ENCODE results near the gene SAMD13.

Gene SAMD13

DNA sequence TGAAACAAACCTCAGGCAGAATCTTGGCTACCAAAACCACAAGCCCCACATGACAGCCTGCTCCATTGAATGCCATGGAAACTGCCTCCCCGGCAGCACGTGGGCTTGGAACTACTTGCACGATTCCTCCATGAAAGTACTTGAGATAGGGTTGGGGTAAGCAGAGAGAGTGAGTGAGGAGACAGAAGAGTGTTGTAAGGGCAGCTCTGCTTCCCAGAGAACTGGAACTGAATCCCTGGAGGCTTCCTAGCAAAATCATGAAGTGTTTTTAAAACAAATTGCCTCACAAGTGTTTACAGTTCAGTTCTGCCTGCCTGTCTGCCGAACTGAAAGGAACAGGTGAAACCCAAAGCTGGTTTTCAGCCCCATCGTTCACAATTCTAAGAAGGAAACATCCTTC is 61.5 kb downstream of the SAMD13 start:
- H3K36me3 Mint-ChIP-seq (ENCODE audit: low read depth) = no peaks in the 10 kb centered on the region

DNA sequence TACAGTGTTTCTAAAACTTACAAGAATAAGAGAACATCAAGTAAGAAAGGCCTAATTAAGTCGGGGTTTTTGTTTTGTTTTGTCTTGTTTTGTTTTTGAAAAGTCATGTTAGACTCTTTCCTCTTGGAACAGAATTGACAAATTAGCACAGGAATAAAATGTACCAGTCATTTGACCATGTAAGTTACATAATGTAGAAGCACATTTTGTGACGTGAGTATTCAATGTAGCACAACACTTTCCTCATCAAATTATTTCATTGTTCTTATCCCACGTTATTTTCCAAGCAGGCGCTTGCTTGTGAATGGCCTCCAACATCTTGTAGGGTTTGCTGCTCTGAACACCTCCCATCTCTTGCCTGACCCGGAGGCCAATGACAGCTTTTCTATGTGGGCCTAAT is 62.1 kb downstream of the SAMD13 start:
- no peaks in the 10 kb centered on the region for H3K4me1 Mint-ChIP-seq (ENCODE audit: low read depth)
- no peak for DNase-seq (ENCODE audit: low spot score)
- H3K36me3 Mint-ChIP-seq (ENCODE audit: low read depth) = no peaks in the 10 kb centered on the region
- H3K9me3 Mint-ChIP-seq = no peaks in the 10 kb centered on the region
- H3K27me3 Mint-ChIP-seq (ENCODE audit: low read depth) = no peaks in the 10 kb centered on the region
- no peak overlapping the region for H3K4me3 Mint-ChIP-seq
- no peak overlapping the region for H3K27ac Mint-ChIP-seq

More for the DNA sequence above, 61.5 kb downstream of the SAMD13 start:
- DNase-seq (ENCODE audit: low spot score) = no peak
- Mint-ChIP-seq H3K4me1 (ENCODE audit: low read depth) (no peaks in the 10 kb centered on the region), H3K27me3 (ENCODE audit: low read depth) (no peaks in the 10 kb centered on the region), H3K9me3 (no peaks in the 10 kb centered on the region), H3K4me3 (no peak overlapping the region), H3K27ac (no peak overlapping the region)

DNA sequence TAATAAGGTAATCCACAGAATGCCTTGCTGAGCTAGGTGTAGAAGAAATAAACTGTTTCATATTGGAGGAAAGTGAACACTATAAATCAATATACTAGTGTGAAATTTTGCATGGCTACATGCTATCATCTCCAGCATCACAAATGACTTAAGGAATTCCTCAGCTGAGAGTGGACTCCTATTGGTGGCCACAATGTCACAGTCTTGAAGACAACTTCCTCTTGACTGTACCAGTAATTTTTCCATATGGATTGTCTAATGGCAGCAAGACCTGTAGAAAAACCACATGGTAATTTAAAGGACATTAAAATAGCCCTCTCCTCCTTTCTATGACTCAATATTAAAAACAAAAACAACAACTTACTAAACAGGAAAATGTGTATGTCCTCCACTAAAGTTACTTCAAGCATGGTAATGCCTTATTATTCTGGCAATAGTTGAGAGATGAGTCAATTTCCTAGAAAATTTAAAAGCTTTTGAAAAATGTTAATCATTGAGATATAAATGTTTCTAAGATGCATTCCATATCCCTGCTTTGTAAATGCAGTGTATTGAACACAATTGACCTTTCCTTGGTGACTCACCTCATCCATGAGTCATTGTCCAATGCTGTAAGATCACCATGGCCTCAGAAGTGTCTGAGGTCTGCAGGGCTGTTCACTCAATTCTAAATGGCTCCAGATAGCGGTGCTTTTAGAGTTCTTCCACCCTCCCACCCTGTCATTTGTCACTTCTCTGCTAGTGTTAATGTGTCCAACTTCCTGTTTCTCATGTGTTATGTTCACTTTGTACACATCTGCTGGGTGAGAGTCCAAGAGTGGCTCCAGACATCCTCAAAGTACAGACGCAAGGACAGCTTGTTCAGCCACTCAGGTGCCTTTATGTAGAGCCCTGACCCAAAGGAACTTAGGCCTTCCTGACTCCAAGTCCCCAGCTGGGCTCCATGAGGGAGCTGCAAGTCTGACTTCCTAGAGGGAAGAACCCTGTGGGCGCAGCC is 64.0 kb downstream of the SAMD13 start:
- DNase-seq (ENCODE audit: low spot score) = peak; percentile 42
- Mint-ChIP-seq H3K4me3 (no peak overlapping the region), H3K27me3 (ENCODE audit: low read depth) (no peaks in the 10 kb centered on the region), H3K4me1 (ENCODE audit: low read depth) (no peaks in the 10 kb centered on the region), H3K27ac (no peak overlapping the region), H3K36me3 (ENCODE audit: low read depth) (no peaks in the 10 kb centered on the region), H3K9me3 (no peaks in the 10 kb centered on the region)

DNA sequence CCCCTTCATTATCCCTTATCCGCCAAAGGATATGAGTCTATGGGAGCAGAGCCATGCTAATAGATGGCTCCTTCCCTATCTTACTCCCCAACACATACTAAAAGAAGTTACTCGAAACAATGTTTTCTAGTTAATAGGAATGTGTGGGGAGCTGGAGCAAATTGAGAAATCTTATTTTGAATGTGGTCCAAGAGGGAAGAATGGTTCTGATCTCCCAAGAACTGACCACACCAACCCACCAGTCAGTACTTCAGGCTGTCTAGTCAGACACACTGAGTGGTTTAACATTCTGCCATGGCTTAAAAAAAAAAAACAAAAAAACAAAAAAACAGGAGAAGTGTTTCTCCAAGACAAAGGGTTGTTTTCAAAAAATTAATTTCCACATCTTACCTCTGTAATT is 65.3 kb downstream of the SAMD13 start:
- no peak overlapping the region for H3K4me3 Mint-ChIP-seq
- no peak overlapping the region for H3K27ac Mint-ChIP-seq
- no peaks in the 10 kb centered on the region for H3K27me3 Mint-ChIP-seq (ENCODE audit: low read depth)
- H3K9me3 Mint-ChIP-seq = no peaks in the 10 kb centered on the region
- DNase-seq (ENCODE audit: low spot score) = no peak
- no peaks in the 10 kb centered on the region for H3K36me3 Mint-ChIP-seq (ENCODE audit: low read depth)
- no peaks in the 10 kb centered on the region for H3K4me1 Mint-ChIP-seq (ENCODE audit: low read depth)

DNA sequence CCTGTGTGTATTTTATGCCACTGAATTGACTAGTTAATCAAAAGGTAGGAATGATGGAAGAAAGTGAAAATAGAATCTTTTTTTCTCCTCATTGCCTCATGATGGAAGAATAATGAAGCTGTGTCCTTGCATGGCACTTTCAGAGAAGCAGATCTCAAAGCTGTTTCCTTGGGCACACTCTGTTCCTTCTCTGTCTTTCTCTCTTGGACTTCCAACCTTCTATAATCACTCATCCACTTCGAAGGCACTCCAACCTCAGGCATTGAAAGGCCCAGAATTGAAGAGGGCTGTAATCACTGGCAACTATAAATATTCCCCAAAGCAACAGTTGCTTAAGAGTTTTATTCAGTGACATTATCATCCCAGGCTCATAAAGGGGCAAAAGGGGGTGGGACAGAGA is 65.7 kb downstream of the SAMD13 start:
- Mint-ChIP-seq H3K4me3 (no peak overlapping the region), H3K27me3 (ENCODE audit: low read depth) (no peaks in the 10 kb centered on the region), H3K4me1 (ENCODE audit: low read depth) (no peaks in the 10 kb centered on the region), H3K27ac (no peak overlapping the region), H3K36me3 (ENCODE audit: low read depth) (no peaks in the 10 kb centered on the region), H3K9me3 (no peaks in the 10 kb centered on the region)
- DNase-seq (ENCODE audit: low spot score) = no peak

DNA sequence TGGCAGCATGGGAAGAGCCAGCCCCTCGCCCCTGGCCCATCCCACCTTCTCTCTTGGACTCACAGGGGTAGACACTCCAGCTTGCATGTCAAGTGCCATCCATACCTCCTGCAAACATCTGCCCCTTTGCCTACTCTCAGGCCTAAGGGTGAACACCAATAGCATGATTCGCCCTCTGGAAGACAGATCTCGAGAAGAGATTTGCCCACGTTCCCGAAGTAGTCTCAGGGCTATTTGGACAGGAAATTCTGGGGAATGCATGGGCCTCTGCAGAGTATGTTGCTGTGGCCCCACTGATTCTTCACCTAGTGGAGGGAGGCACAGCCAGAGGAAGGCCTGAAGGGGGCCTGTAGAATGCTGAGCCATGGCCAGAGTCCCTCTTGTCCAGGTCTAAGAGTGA is 66.9 kb downstream of the SAMD13 start:
- H3K27me3 Mint-ChIP-seq (ENCODE audit: low read depth) = no peaks in the 10 kb centered on the region
- no peak overlapping the region for H3K27ac Mint-ChIP-seq
- H3K36me3 Mint-ChIP-seq (ENCODE audit: low read depth) = no peaks in the 10 kb centered on the region
- H3K4me3 Mint-ChIP-seq = no peak overlapping the region
- H3K9me3 Mint-ChIP-seq = no peaks in the 10 kb centered on the region
- H3K4me1 Mint-ChIP-seq (ENCODE audit: low read depth) = no peaks in the 10 kb centered on the region
- DNase-seq (ENCODE audit: low spot score) = no peak

DNA sequence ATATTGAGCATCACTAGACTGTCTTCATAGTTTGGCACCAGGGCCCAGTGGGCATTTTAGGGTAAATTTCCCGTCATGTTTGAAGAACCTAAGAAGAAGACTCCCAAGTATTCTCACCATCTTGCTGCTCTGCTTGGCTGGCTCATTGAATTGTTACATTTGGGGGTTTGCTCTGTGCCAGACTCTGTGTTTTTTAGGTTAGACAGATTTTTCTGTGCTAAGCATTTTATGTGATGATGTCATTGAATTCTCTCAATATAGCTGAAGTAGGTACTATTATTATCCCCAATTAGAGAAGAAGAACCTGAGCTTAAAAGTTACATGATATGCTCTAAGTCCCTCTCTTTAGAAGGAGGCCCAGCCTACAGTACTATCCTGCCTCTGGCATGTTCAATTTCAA is 68.8 kb downstream of the SAMD13 start:
- H3K27me3 Mint-ChIP-seq (ENCODE audit: low read depth) = no peaks in the 10 kb centered on the region
- no peak overlapping the region for H3K27ac Mint-ChIP-seq

DNA sequence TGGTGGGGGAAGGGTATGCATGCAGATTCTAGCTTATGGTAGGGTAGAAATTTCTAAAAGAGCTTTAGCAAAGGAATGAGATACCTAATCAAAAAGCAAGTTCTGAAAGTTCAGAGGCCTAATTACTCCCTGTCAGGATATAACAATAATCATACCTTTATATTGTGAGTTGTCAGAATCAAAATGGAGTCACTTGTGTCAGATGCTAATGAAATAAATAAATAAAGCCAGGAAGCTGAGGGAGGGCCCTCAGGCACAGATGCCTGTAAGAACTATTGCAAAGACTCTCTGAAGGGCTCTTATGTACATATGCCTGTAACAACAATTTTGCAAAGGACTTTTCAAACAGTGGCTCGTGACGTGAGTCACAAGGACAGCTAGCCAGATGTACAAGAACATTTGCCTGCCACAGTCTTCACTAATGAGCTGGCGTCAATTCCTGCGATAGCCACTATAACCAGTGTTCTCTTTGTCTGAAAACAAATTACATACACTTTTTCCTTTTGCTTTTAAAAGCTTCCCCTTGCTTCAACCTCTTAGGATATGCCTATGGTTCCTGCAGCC is 69.4 kb downstream of the SAMD13 start:
- DNase-seq (ENCODE audit: low spot score) = no peak
- no peak overlapping the region for H3K27ac Mint-ChIP-seq
- no peaks in the 10 kb centered on the region for H3K4me1 Mint-ChIP-seq (ENCODE audit: low read depth)

More for the DNA sequence above, 68.8 kb downstream of the SAMD13 start:
- no peak for DNase-seq (ENCODE audit: low spot score)
- no peak overlapping the region for H3K4me3 Mint-ChIP-seq
- no peaks in the 10 kb centered on the region for H3K4me1 Mint-ChIP-seq (ENCODE audit: low read depth)
- H3K36me3 Mint-ChIP-seq (ENCODE audit: low read depth) = no peaks in the 10 kb centered on the region
- no peaks in the 10 kb centered on the region for H3K9me3 Mint-ChIP-seq

DNA sequence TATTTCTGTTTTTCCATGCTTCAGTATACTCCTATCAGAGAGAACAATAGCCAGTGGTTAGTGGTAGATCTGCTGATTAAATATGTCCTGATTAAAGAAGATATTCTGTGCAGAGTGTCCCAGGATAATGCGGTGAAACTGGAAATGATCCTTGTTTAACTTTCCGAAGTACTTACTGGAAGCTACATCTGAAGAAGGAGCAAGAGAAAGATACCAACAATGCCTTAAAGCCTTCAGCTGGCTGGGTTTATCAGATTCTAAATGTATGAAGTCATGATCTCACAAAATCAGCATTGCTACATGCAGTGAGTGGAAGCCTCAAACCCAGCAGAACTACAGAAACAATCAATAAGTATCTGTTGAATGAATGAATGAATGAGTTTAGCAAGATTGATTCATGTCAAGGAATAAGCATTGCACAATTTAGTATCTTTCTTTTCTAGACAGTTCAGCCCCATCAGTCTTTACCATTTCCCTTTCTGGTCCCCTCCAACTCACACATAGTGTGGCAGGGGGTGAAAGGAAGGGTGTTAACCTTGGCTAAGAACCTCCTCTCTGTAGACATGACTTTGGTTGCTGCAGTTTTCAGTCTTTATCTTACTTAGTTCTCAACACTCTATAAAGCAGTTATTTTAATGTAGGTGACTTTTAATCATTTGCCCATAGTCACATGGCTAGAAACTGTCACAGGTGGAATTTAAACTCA is 72.1 kb downstream of the SAMD13 start:
- Mint-ChIP-seq H3K4me3 (no peak overlapping the region), H3K27ac (no peak overlapping the region), H3K4me1 (ENCODE audit: low read depth) (no peaks in the 10 kb centered on the region), H3K36me3 (ENCODE audit: low read depth) (no peaks in the 10 kb centered on the region), H3K9me3 (no peaks in the 10 kb centered on the region), H3K27me3 (ENCODE audit: low read depth) (no peaks in the 10 kb centered on the region)
- no peak for DNase-seq (ENCODE audit: low spot score)

More for the DNA sequence above, 69.4 kb downstream of the SAMD13 start:
- no peak overlapping the region for H3K4me3 Mint-ChIP-seq
- no peaks in the 10 kb centered on the region for H3K27me3 Mint-ChIP-seq (ENCODE audit: low read depth)
- H3K36me3 Mint-ChIP-seq (ENCODE audit: low read depth) = no peaks in the 10 kb centered on the region
- no peaks in the 10 kb centered on the region for H3K9me3 Mint-ChIP-seq

DNA sequence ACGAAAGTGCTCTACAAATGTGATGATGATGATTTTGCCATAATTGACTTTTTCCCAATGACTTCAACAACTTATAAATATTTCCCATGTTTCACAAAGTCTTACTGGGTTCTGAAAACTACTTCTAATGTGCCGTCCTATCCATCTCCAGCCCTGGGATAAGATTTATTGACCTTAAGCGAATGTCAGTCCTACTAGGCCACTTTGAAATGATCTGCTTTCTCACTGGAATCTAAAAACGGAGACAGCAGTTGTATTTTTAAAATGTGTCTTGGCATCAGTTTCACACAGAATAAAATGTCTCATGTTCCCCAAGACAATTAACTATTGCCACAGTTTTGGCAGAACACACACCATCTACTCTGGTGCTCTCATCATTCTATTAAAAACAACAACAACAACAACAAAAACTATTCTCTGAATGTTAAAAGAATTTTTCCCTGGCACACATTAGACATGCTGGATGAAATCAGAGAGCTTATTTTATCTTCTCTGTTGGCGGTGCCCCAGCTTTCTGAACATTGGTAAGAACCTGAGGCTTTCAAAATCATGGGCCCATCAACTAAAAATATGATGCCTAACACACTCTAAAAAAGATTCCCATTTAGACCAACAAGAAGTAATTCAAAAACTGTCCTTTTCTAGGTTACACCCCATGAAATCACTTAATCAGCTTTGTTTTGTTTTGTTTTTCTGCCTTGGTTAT is 73.6 kb downstream of the SAMD13 start:
- no peaks in the 10 kb centered on the region for H3K27me3 Mint-ChIP-seq (ENCODE audit: low read depth)
- H3K9me3 Mint-ChIP-seq = no peaks in the 10 kb centered on the region
- no peaks in the 10 kb centered on the region for H3K4me1 Mint-ChIP-seq (ENCODE audit: low read depth)
- no peak overlapping the region for H3K27ac Mint-ChIP-seq
- H3K36me3 Mint-ChIP-seq (ENCODE audit: low read depth) = no peaks in the 10 kb centered on the region
- no peak for DNase-seq (ENCODE audit: low spot score)
- no peak overlapping the region for H3K4me3 Mint-ChIP-seq

DNA sequence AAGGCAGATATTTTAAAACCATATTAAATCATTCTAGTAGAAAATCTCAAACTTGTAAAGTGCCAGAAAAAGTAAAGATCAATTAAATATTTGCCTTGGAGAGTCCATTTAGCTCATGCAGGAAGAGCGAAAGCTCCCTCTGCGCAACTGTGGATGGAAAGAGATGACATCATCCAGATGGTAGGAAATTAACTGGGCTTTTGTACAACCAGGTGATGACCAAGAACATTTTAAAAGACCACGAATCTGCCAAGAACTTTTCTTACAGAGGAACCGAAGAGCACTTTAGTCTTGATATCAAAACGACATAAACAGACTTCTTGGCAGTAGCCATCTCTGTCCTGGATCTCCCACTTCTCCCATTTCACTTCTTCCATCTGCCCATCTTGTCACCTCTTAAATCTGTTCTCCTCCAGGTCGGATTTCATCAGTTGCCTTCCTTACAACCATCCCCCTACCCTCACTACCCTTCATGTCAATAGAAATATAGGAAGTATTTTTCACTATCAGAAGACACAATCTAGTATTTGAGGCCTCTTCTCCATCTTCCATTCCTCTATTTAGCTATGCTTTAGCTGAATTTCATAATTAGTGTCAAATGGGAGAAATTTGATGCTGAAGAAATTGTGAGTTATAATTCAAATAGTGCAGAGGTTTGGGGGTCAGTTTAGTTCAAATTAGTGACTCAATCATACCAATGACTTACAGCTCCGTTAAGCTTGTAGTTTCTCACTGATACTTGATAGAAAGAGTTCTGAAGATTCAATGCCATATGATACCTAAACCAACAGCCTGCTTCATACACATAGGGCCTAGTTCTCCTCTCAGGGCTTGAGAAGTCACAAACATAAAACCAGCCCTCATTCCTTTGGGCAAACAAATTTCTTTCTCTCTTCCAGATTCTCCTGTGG is 74.7 kb downstream of the SAMD13 start:
- no peaks in the 10 kb centered on the region for H3K9me3 Mint-ChIP-seq

DNA sequence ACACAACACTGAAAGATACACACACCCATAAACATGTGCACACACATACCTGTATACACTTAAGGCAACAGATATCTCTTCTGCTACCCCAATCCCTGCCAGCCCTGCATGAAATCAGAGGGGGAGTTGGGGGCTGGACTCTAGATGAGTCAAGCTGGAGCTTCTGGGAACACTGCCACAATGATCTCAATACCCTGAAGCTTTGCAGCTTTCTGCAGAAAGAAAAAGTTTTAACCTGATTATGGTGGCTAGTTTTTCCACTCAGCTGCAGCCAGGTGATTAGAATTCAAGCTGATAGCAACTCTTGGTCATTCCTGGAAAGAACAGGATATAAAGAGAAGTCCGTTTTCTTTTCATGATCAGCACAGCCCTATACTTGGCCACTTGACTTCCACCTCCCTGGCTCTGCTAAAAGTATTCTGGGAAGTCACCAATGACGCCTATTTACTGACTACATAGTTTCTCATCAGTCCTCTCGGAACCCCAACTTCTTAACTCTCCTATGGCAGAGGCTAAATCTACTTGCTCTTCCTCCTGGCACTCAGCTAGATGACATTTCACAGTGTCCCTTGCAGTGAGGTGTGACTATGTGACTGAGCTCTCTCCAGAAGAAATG is 76.1 kb downstream of the SAMD13 start:
- no peak for DNase-seq (ENCODE audit: low spot score)
- Mint-ChIP-seq H3K4me1 (ENCODE audit: low read depth) (no peaks in the 10 kb centered on the region), H3K36me3 (ENCODE audit: low read depth) (no peaks in the 10 kb centered on the region), H3K4me3 (no peak overlapping the region), H3K9me3 (no peaks in the 10 kb centered on the region), H3K27me3 (ENCODE audit: low read depth) (no peaks in the 10 kb centered on the region), H3K27ac (no peak overlapping the region)

More for the DNA sequence above, 74.7 kb downstream of the SAMD13 start:
- no peaks in the 10 kb centered on the region for H3K36me3 Mint-ChIP-seq (ENCODE audit: low read depth)
- H3K4me3 Mint-ChIP-seq = no peak overlapping the region
- H3K27ac Mint-ChIP-seq = no peak overlapping the region
- H3K27me3 Mint-ChIP-seq (ENCODE audit: low read depth) = no peaks in the 10 kb centered on the region
- H3K4me1 Mint-ChIP-seq (ENCODE audit: low read depth) = no peaks in the 10 kb centered on the region
- DNase-seq (ENCODE audit: low spot score) = no peak

All from T-helper 2 cell treated with Interferon-gamma antibody and Interleukin-4, amounts not matched to agents 5 μg/mL and 100 μg/mL, for 36 hours (primary cell).